ENCODE data around the gene CACNA2D3.
"Not testable (repeated sequence)": the region's sequence is repeated elsewhere in the genome, so short reads cannot be mapped to it uniquely, and the experiment has no call there.

Gene CACNA2D3

GRCh38 chr3:55064164-55064563 lies 941.8 kb downstream of the CACNA2D3 start:
- no peak for DNase-seq

DNA sequence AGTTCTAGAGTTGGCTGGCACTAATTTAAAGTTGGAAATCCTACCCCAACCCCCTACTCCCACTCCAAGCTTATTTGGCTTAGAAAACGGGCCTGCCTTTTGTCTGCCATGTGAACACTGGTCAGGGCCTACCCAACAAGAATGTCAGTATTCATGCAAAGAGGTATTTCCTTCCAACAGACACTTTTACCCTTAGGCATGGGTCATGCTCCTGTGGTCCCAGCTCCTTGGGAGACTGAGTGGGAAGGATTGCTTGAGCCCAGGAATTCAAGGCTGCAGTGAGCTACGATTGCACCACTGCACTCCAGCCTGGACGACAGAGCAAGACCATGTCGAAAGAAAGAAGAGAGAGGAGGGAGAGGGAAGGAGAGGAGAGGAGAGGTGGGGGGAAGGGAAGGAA lies 943.0 kb downstream of the CACNA2D3 start:
- DNase-seq = no peak

GRCh38 chr3:55066551-55067047 lies 944.2 kb downstream of the CACNA2D3 start:
- no peak for DNase-seq

DNA sequence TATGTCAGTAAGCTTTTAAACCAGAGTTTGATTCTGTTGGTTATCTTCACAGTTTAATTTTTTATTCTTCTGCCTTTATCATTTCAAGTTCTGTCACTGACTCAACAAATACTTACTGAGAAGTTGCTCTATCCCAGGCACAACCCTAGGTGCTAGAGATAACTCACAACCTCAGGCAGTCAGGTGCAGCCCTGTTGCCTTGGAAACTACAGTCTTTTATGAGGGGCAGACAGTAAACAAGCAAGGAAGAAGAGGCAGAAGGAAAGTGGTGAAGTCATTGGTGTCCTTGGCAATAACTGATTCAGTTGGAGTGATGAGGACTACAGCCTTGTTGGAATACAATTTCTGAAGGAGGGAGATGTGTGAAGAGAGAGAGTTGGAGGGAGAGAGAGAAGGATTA lies 947.6 kb downstream of the CACNA2D3 start:
- DNase-seq = no peak

GRCh38 chr3:55074796-55075195 lies 952.4 kb downstream of the CACNA2D3 start:
- DNase-seq = no peak

DNA sequence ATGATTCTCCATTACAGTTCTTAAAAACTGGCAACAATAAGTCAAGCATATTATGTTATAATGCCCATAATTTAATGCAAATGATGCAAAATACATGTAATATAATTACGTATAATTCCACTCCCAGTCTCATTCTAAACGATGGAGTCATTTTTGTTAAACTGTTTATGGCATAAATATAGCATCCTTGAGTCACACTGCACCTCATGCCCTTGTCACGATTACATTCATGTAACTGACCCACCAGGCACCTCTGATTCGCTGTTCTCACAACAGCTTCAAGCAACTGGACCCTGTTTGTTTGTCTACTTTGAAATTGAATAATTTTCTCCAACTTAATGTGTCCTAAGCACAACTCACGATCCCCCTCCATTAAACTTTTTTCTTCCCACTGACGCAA lies 953.5 kb downstream of the CACNA2D3 start:
- DNase-seq = no peak

DNA sequence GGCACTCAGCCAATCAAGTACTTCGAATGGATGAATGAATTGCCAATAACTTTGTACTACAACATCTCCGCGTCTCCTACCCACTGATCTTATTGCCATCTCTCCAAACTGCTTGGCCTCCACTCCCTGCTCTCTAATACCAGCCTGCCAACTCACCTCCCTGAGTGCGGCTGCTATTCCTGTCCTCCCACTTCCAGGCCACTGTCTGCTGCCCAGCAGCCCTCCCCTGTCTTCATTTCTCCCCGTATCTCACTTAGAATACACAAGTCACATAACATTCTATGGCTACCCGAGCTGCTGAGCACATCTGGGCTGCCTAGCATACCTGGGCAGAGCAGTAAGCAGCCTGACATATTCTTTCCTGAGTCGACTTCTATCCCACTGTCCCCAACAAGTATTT lies 955.4 kb downstream of the CACNA2D3 start:
- no peak for DNase-seq

DNA sequence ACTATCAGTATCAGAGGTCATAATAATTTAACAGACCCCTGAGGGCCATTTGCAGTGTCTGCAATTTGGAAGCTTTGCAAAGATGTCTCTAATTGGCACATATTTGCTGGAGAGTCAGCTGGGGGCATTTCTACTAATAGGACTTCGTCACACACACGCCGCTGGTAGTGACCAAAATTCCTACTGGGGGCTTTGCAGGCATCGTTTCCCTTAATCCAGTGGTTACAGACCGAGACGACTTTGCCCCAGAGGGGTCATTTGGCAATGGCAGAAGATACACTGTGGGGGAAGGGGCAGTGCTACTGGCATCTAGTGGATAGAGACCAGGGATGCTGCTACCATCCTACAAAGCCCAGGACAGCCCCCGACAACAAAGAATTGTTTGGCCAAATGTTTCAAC lies 956.5 kb downstream of the CACNA2D3 start:
- no peak for DNase-seq

GRCh38 chr3:55085231-55085630 lies 962.9 kb downstream of the CACNA2D3 start:
- no peak for DNase-seq

- DNase-seq = no peak
These were observed 966.9 kb downstream of the CACNA2D3 start for GRCh38 chr3:55089211-55089610.

DNA sequence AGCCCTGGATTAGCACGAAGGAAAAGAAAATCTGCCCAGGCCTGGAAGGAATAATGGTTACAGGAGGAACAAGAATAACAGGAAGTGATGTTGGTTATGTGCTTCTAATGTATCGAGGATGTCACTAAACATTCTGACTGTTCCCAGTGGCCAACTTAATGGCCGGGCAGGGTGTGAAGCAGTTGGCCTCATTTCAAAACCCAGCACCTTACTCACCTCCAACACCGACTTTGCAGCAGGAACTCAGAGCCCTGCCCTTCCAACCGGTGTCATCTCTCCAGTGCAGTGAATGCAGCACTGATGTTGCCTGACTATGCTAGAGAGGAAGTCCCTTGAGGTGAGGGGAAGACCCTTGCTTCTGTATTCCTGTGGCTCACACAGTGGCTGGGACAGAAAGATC lies 967.9 kb downstream of the CACNA2D3 start:
- no peak for DNase-seq

- no peak for DNase-seq
These were observed 968.4 kb downstream of the CACNA2D3 start for GRCh38 chr3:55090746-55091145.

GRCh38 chr3:55091381-55092225 lies 969.3 kb downstream of the CACNA2D3 start:
- no peak for DNase-seq

DNA sequence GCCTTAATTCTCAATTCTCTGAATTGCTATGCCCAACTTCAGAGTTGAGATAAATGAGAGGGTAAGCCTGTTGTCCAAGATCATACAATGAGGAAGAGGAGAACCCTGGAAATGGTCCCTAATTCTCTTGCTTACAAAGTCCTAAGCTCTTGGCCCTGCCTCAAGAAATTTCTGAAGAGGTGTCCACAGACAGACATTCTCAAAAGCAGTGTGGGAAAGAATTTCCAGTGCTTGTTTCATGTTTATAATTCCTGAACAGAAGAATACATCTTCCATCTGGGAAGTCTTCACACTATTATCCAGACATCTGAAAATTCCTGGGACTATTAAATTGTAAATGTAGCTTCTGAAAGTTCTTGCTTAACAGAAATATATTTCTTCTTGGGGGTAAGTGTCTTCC lies 972.3 kb downstream of the CACNA2D3 start:
- DNase-seq = no peak

DNA sequence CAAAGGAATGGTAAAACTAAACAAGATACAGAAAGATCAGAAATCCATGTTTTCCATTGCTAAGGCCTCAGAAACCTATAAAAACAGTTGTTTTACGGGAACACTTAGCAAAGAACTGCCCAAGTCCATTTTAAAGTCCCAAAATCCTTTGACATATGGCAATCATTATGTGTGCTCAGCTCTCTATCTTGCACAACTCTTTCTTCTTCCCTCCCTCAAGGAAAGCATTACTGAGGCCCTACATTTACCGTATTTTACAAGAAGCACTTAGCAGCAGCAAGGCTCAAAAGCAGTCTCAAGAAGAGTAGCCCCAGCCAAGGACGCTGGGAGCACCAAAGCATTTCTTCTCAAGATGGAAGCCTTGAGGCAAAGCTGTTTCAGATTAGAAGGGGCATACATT lies 975.1 kb downstream of the CACNA2D3 start:
- no peak for DNase-seq

DNA sequence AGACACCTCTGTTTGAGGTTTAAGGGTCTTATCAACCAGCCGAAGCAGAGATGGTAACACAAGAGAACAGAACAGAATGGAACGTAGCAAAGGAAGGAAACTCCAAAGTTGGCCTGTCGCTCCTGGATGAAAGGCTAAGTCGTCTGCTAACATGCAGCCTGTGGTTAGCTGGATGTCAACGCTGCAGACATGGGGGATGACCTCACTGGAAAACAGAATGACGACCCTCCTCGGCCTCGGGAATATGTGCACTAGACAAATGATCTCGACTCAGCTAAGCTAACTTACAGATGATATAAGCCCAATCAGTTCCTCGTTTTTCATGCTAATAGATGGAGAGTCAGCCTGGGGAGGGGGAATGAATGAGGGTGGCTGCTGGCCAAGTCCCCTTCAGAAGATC lies 983.3 kb downstream of the CACNA2D3 start:
- DNase-seq = no peak

GRCh38 chr3:55107187-55107586 lies 984.8 kb downstream of the CACNA2D3 start:
- DNase-seq = no peak

DNA sequence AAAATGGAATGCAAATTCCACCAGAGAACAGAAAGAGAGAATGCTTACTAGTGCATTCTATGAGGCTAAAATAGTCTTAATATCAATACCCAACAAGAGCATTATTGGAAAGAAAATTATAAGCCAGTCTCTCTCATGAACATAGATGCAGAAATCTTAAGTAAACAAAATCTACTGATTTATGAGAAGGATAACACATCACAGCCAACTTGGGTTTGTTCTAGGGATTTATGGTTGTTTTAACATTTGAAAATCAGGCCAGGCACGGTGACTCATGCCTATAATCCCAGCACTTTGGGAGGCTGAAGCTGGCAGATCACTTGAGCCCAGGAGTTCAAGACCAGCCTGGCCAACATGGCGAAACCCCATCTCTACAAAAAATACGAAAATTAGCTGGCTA lies 989.6 kb downstream of the CACNA2D3 start:
- DNase-seq = not testable (repeated sequence)

GRCh38 chr3:55118451-55118850 lies 996.1 kb downstream of the CACNA2D3 start:
- DNase-seq = no peak

DNA sequence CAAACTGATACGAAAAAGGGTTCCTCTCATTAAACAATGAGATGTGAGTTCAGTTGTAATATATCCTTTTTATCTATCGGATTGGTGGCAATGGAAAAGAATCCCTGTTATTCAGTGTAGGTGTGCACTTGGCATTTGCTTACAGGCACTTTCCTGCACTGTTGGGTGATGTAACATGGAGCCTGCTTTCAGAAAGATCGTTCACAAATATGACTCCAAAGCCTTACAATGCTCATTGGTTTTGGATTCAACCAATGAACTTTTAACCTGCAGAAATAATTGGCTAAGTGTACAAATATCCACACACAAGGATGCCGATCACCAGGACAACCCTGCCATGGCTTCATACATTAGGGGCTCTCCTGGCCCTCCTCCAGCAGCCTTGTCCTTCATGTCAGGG lies 996.9 kb downstream of the CACNA2D3 start:
- no peak for DNase-seq

DNA sequence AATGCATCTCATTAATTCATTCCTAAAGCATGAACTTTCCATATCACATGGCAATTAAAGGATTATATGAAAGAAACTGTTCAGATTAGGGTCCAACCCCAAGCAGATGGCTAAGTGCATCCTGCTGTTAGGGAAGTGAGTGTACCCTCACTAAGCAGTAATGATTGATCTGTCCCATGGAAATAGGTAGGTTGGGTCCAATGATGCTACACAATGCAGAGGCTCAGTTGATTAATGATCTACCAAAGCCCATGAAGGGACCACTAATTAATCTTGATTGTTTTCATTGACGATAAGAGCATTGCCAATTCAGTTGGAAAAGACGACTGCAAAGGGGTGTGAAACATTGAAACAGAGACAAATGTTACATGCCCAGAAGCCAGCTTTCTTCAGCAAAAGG lies 1000.0 kb downstream of the CACNA2D3 start:
- no peak for DNase-seq
